ENCODE measurements around the gene DERL2.

DNA sequence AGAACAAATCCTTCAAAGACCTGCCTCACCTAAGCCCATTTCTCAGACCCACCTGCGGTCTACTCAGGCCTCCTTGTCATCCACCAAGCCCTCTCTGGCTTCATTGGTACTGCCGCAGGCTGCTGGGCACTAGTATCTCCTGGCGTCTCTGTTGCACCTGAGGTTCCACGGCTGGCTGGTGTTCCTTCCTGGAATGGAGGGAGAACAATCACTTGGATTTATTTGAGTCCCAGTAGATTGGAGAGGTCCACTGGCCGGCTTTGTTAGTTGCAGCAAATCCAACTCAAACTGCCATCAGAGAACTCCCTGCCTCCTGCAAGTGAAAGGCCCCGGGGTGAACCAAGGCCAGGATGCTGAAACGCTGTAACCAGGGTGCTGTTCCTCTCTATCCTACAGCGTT, 15.7 kb upstream of the DERL2 start:
- TF ChIP-seq YY1 (IDR thresholded peaks at IDR 0.05; ENCODE audit: insufficient read depth, insufficient read length) (no peak), ZNF274 (IDR thresholded peaks at IDR 0.05; ENCODE audit: low read depth, low read length) (no peak)
